ENCODE results near the gene OLIG1. TPM values are rescaled to one million over a fixed set of nuclear protein-coding genes. Genes with fewer than 3 reads are reported as not detected.

OLIG1 gene
- total RNA-seq, 1 donor from 2014 or later, result 14.2 TPM

- TF ChIP-seq CTCF (IDR thresholded peaks at IDR 0.05; ENCODE audit: partially characterized antibody, unreplicated experiment), result no peak
- Mint-ChIP-seq H3K4me3 (ENCODE audit: unreplicated experiment) (no peak overlapping the region), H3K27me3 (ENCODE audit: unreplicated experiment) (peaks cover 5% of the 10 kb centered on the region), H3K4me1 (ENCODE audit: low read depth, unreplicated experiment) (peaks cover 46% of the 10 kb centered on the region), H3K36me3 (ENCODE audit: unreplicated experiment) (no peaks in the 10 kb centered on the region), H3K27ac (ENCODE audit: unreplicated experiment) (no peak overlapping the region), H3K9me3 (ENCODE audit: unreplicated experiment) (peaks cover 2% of the 10 kb centered on the region)
- DNase-seq, result no peak
Observed at GRCh38 chr21:33116676-33117075, 46.7 kb downstream of the OLIG1 start.

GRCh38 chr21:33117101-33117888, 47.4 kb downstream of the OLIG1 start:
- Mint-ChIP-seq H3K4me1 (ENCODE audit: low read depth, unreplicated experiment) (peaks cover 43% of the 10 kb centered on the region), H3K27me3 (ENCODE audit: unreplicated experiment) (peaks cover 7% of the 10 kb centered on the region), H3K27ac (ENCODE audit: unreplicated experiment) (no peak overlapping the region), H3K36me3 (ENCODE audit: unreplicated experiment) (no peaks in the 10 kb centered on the region), H3K9me3 (ENCODE audit: unreplicated experiment) (peaks cover 4% of the 10 kb centered on the region), H3K4me3 (ENCODE audit: unreplicated experiment) (no peak overlapping the region)
- no peak for DNase-seq
- no peak for TF ChIP-seq CTCF (IDR thresholded peaks at IDR 0.05; ENCODE audit: partially characterized antibody, unreplicated experiment)

Other genes with a start within 250 kb of the OLIG1 start
- 21.4 TPM for gene OLIG2, start 44.2 kb upstream of the OLIG1 start, total RNA-seq (ENCODE audit: unreplicated experiment)
- gene IFNAR2, start 159.8 kb downstream of the OLIG1 start, total RNA-seq (ENCODE audit: unreplicated experiment), result 6.9 TPM
- gene IL10RB, start 196.2 kb downstream of the OLIG1 start, total RNA-seq (ENCODE audit: unreplicated experiment), result 4.7 TPM

Data from glutamatergic neuron (in vitro differentiated cells).